Measurements from ENCODE around the gene S100A6. TPM values are rescaled to one million over a fixed set of nuclear protein-coding genes. Genes with fewer than 3 reads are reported as not detected.

S100A6 gene
- total and polyA plus RNA-seq, 4 donors: 5.7 to 124 (median 28.7) TPM

- TF ChIP-seq REST (IDR thresholded peaks at IDR 0.05) (no peak), JUND (IDR thresholded peaks at IDR 0.05) (no peak), RAD21 (IDR thresholded peaks at IDR 0.05) (no peak), SP1 (IDR thresholded peaks at IDR 0.05) (no peak), FOXA2 (IDR thresholded peaks at IDR 0.05) (no peak), ZBTB33 (IDR thresholded peaks at IDR 0.05) (no peak), HNF4A (conservative IDR thresholded peaks at IDR 0.05) (no peak), YY1 (IDR thresholded peaks at IDR 0.05) (no peak), GABPA (IDR thresholded peaks at IDR 0.05 in 1 of 2, conservative IDR thresholded peaks at IDR 0.05 in 1 of 2) (no peak)
- TF ChIP-seq, protein P1, sequence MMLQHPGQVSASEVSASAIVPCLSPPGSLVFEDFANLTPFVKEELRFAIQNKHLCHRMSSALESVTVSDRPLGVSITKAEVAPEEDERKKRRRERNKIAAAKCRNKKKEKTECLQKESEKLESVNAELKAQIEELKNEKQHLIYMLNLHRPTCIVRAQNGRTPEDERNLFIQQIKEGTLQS (IDR thresholded peaks at IDR 0.05): no peak
- TF ChIP-seq, protein P2, sequence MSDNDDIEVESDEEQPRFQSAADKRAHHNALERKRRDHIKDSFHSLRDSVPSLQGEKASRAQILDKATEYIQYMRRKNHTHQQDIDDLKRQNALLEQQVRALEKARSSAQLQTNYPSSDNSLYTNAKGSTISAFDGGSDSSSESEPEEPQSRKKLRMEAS (IDR thresholded peaks at IDR 0.05): no peak
- H3K27ac ChIP-seq (ENCODE audit: low read depth in 1 of 2, low read length in 2 of 2): no peak overlapping the region
- no peak for DNase-seq (ENCODE audit: low spot score)
Observed at GRCh38 chr1:153578490-153578889, 42.7 kb upstream of the S100A6 start.

GRCh38 chr1:153577624-153578051 is 41.8 kb upstream of the S100A6 start:
- H3K9ac ChIP-seq (ENCODE audit: low read depth in 1 of 2, low read length in 2 of 2): no peak overlapping the region
- H3K27ac ChIP-seq (ENCODE audit: low read depth in 1 of 2, low read length in 2 of 2): no peak overlapping the region
- WGBS: 68% methylated on average over 9 of the region's 9 CpGs
- TF ChIP-seq HNF4G (IDR thresholded peaks at IDR 0.05) (no peak), FOXA1 (IDR thresholded peaks at IDR 0.05) (no peak), JUND (IDR thresholded peaks at IDR 0.05) (no peak), ZBTB33 (IDR thresholded peaks at IDR 0.05) (no peak), YY1 (IDR thresholded peaks at IDR 0.05) (no peak), NR2F2 (IDR thresholded peaks at IDR 0.05) (no peak), FOXA2 (IDR thresholded peaks at IDR 0.05) (no peak), RXRA (IDR thresholded peaks at IDR 0.05) (no peak), TAF1 (conservative IDR thresholded peaks at IDR 0.05) (no peak), REST (IDR thresholded peaks at IDR 0.05) (no peak), SP1 (IDR thresholded peaks at IDR 0.05) (no peak)
- TF ChIP-seq, protein P2 (IDR thresholded peaks at IDR 0.05): no peak
- H3K4me3 ChIP-seq (ENCODE audit: low read depth in 1 of 3, low read length in 3 of 3): no peak overlapping the region
- DNase-seq (ENCODE audit: low spot score): no peak
- H3K4me1 ChIP-seq (ENCODE audit: control insufficient read depth in 4 of 4, insufficient read depth in 4 of 4, low read length in 3 of 4): peaks cover 0 to 2% (median 0%) of the 10 kb centered on the region in 4 donors
- H3K27me3 ChIP-seq (ENCODE audit: control insufficient read depth in 4 of 4, insufficient read depth in 4 of 4, low read length in 3 of 4): no peaks in the 10 kb centered on the region
- no peaks in the 10 kb centered on the region for H3K9me3 ChIP-seq (ENCODE audit: control insufficient read depth in 4 of 4, low read length in 3 of 4)
- H3K36me3 ChIP-seq (ENCODE audit: control insufficient read depth in 4 of 4, insufficient read depth in 3 of 4, low read depth in 1 of 4, low read length in 3 of 4): no peaks in the 10 kb centered on the region

More at GRCh38 chr1:153578490-153578889, 42.7 kb upstream of the S100A6 start:
- H3K4me1 ChIP-seq (ENCODE audit: control insufficient read depth in 4 of 4, insufficient read depth in 4 of 4, low read length in 3 of 4): no peaks in the 10 kb centered on the region
- H3K4me3 ChIP-seq (ENCODE audit: low read depth in 1 of 3, low read length in 3 of 3): no peak overlapping the region
- H3K36me3 ChIP-seq (ENCODE audit: control insufficient read depth in 4 of 4, insufficient read depth in 3 of 4, low read depth in 1 of 4, low read length in 3 of 4): no peaks in the 10 kb centered on the region
- H3K9ac ChIP-seq (ENCODE audit: low read depth in 1 of 2, low read length in 2 of 2): no peak overlapping the region
- no peaks in the 10 kb centered on the region for H3K27me3 ChIP-seq (ENCODE audit: control insufficient read depth in 4 of 4, insufficient read depth in 4 of 4, low read length in 3 of 4)
- no peaks in the 10 kb centered on the region for H3K9me3 ChIP-seq (ENCODE audit: control insufficient read depth in 4 of 4, low read length in 3 of 4)

Measured in liver (tissue), 9 donors.